ENCODE results near the gene LLGL1.
"Not testable (repeated sequence)": the region's sequence is repeated elsewhere in the genome, so short reads cannot be mapped to it uniquely, and the experiment has no call there.

Gene LLGL1

DNA sequence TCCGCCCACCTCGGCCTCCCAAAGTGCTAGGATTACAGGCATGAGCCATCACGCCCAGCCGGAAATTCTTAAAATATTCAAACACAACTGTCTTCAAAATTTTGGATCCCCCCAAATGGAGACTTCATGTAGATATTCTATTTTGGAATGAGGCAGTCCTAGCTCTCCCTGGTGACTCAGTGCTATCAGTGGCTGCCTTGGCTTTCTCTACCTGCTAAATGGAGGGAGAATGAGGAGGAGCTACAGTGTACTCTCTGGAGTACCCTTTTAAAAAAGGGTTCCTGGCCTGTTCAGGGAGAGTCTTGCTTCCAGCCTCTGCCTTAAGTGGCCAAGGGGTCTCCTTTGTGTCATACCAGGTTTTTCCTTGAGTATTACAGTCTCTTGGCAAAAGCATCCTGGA lies 31.0 kb upstream of the LLGL1 start:
- in situ Hi-C loops (cut with MboI; ENCODE audit: low sequenced_read_pairs) = no loop called here

GRCh38 chr17:18194804-18195203 lies 30.6 kb upstream of the LLGL1 start:
- in situ Hi-C loops (cut with MboI; ENCODE audit: low sequenced_read_pairs) = no loop called here

- in situ Hi-C loops (cut with MboI; ENCODE audit: low sequenced_read_pairs) = no loop called here
Observed at GRCh38 chr17:18195246-18195645, 30.2 kb upstream of the LLGL1 start.

GRCh38 chr17:18197535-18198194 lies 27.8 kb upstream of the LLGL1 start:
- in situ Hi-C loops (cut with MboI; ENCODE audit: low sequenced_read_pairs) = no loop called here

DNA sequence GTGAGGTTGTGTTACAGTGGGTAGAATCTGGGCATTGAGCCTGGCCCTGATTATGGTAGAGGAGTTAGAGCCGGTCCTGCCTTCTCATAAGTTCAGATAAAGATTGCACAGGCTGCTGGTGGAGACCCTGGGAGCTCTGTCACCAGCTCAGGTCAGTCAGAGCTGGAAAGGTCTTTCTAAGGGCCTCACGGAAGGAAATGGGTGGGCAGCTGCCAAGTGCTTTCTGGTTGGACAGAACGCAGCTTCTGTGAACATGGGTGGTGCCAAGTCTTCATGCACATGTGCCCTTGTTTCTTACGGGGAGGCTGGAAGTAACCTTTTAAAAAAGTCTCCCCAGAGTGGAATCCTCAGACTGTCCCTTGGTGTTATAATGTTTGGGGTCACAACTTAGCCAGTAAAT lies 26.9 kb upstream of the LLGL1 start:
- in situ Hi-C loops (cut with MboI; ENCODE audit: low sequenced_read_pairs) = no loop called here

- in situ Hi-C loops (cut with MboI; ENCODE audit: low sequenced_read_pairs) = no loop called here
Observed at GRCh38 chr17:18201108-18201507, 24.3 kb upstream of the LLGL1 start.

DNA sequence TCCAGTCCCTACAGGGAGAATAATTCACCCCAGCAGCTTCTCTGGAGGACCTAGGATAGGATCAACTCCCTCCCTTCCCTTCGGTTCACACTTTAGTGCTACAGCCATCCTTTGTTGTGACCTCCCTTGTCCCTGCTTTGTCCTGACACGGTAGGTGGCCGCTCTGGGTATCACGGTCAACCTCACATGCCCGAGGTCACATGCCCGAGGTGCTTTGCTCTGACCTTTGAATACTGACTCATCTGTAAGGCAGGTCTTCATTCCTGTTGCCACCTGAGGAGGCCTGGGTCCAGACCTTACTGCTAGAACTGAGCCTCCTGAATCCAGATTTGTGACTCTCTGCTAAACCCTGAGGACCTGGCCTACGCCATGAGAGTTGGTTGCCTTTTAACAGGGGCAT lies 22.1 kb upstream of the LLGL1 start:
- in situ Hi-C loops (cut with MboI; ENCODE audit: low sequenced_read_pairs) = no loop called here

DNA sequence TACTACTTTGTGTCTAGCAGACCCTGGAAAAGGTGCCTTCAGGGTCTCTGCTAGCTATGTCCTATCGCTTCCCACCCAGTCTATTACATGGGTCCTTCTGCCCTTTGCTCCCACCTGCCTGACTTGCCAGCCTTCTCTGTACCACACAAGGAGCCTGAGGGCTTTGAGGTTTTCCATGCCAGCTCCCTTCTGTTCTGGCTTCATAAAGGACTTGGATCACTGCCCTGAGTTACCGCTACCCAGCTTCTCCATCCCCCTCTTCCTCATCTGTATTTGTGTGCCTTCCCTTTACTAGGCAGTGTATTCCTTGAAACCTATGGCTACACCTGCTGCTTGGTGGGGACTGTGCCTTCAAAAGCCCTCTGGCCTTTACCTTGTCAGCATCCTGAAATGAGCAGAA lies 19.6 kb upstream of the LLGL1 start:
- in situ Hi-C loops (cut with MboI; ENCODE audit: low sequenced_read_pairs) = no loop called here

GRCh38 chr17:18206962-18207361 lies 18.5 kb upstream of the LLGL1 start:
- in situ Hi-C loops (cut with MboI; ENCODE audit: low sequenced_read_pairs) = no loop called here

DNA sequence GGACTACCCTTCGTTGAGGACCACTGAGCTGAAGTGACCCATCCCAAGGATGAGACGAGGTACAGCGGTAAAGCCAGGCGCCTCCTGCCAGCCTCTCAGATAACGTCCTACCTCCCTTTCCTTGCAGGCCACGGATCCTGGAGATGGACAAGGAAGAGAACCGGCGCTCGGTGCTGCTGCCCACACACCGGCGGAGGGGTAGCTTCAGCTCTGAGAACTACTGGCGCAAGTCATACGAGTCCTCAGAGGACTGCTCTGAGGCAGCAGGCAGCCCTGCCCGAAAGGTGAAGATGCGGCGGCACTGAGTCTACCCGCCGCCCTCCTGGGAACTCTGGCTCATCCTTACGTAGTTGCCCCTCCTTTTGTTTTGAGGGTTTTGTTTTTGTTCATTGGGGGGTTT lies 17.3 kb upstream of the LLGL1 start:
- in situ Hi-C loops (cut with MboI; ENCODE audit: low sequenced_read_pairs) = no loop called here

DNA sequence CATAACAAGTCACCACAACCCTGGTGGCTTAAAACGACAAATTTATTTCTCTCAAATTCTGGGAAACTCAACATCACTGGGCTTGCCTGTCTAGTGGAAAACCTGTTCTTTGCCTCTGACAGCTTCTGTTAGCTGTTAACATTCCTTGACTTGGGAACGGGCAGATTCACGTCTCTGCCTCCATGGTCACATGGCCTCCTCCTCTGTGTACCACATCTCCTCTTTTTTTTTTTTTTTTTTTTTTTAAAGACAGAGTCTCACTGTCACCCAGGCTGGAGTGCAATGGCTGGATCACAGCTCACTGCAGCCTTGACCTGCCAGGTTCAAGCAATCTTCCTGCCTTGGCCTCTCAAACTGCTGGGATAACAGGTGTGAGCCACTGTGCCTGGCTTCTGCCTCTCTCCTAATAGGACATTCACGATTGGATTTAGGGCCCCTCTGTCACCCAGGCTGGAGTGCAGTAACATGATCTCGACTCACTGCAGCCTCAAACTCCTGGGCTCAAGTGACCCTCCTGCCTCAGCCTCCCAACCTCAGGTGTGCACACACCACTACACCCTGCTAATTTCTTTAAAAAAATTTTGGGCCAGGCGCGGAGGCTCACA lies 11.7 kb upstream of the LLGL1 start:
- in situ Hi-C loops (cut with MboI; ENCODE audit: low sequenced_read_pairs) = no loop called here

- in situ Hi-C loops (cut with MboI; ENCODE audit: low sequenced_read_pairs) = not testable (repeated sequence)
Observed at GRCh38 chr17:18216906-18217305, 8.5 kb upstream of the LLGL1 start.

- in situ Hi-C loops (cut with MboI; ENCODE audit: low sequenced_read_pairs) = no loop called here
Observed at GRCh38 chr17:18217412-18218015, 7.9 kb upstream of the LLGL1 start.

- in situ Hi-C loops (cut with MboI; ENCODE audit: low sequenced_read_pairs) = no loop called here
Observed at GRCh38 chr17:18218756-18219415, 6.5 kb upstream of the LLGL1 start.

- in situ Hi-C loops (cut with MboI; ENCODE audit: low sequenced_read_pairs) = no loop called here
Observed at GRCh38 chr17:18224053-18224386, 1.4 kb upstream of the LLGL1 start.

DNA sequence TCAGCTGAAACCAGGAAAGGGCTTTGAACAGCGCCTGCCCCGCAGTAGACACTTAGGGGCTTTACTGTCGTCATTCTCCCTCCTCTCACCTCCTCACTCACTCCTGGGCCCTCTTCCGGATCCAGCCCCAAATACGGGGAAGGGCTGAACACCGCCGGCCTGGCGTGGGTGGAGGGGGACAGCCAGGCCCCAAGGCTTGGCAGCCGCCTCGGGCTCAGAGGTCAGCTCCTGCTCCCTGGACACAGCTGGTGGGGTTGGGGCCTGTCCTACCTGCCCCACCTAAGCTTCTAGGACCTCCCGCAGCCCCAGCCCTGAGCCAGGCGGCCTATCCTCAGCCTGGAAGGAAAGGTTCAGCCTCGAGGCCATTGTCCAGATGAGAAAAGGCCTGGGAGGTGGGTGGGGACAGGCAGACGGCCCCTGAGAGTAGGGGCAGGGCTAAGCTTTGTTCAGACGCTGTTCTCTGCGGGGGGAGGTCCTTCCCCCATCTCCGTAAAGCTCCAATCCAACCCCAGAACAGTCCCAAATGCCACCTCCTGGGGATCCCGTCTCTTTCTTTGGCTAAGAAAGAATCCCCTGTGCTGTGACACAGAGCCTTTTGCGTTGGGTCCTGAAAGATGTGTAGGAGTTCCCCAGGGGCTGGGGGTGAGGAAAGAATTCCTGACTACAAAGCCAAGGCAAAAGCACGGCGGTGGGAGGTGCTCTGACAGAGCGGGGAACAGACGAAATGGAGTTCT lies 881 bp upstream of the LLGL1 start:
- in situ Hi-C loops (cut with MboI; ENCODE audit: low sequenced_read_pairs) = no loop called here

DNA sequence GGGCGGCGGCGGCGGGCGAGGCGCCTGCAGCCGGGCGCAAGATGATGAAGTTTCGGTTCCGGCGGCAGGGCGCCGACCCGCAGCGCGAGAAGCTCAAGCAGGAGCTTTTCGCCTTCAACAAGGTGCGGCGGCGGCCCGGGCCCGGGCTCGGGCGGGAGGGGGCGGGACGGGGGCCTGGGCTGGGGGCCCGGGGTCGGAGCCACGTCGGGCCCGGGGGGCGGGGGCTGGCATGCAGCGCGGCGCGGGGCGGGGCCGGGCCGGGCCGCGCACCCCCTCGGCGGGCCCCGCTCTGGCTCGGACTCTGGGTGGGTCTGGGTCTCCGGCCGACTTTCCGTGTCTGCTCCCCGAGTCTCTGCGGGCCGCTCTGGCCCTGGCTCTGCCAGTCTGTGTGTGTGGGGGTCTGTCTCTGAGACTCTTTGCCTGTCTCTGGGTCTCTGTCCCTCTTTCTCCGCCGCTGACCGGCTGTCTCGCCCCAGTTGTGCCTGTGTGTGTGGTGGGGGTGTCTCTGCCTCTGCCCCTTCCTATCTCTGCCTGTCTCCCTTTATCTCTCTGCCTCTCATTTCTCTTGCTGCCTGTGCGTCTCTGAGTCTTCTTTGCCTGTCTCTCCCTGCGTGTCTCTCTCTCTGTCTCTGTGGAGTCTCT lies 328 bp downstream of the LLGL1 start:
- in situ Hi-C loops (cut with MboI; ENCODE audit: low sequenced_read_pairs) = no loop called here

GRCh38 chr17:18226284-18226945 lies 980 bp downstream of the LLGL1 start:
- in situ Hi-C loops (cut with MboI; ENCODE audit: low sequenced_read_pairs) = no loop called here

GRCh38 chr17:18227635-18228034 lies 2.2 kb downstream of the LLGL1 start:
- in situ Hi-C loops (cut with MboI; ENCODE audit: low sequenced_read_pairs) = no loop called here

GRCh38 chr17:18228176-18228682 lies 2.8 kb downstream of the LLGL1 start:
- in situ Hi-C loops (cut with MboI; ENCODE audit: low sequenced_read_pairs) = no loop called here

Measured in HL-60/S4 treated with retinoic acid at 250 ng/mL for 4 days and 3 days (cell line).